ENCODE results near the gene TMIGD3. TPM values are rescaled to one million over a fixed set of nuclear protein-coding genes. Genes with fewer than 3 reads are reported as not detected.

TMIGD3 gene
- total and polyA plus RNA-seq, 2 of the 4 experiments (the other 2 are of a cell fraction), result under 0.01 to 0.12 TPM

GRCh38 chr1:111484391-111485026, 18.9 kb downstream of the TMIGD3 start:
- H3K56ac ChIP-seq (ENCODE audit: extremely low read depth, insufficient read depth, low read length), result no peak overlapping the region
- H3K4me3 ChIP-seq (ENCODE audit: insufficient read depth, low read depth, low read length), result no peak overlapping the region
- POLR2A ChIA-PET (ENCODE audit: unreplicated experiment), result no interaction called here
- H4K91ac ChIP-seq (ENCODE audit: insufficient read depth, low read depth, low read length), result no peak overlapping the region
- no peak overlapping the region for H3K27ac ChIP-seq (ENCODE audit: insufficient read depth, low read length)
- in situ Hi-C loops (cut with MboI; ENCODE audit: low sequenced_read_pairs) (loop anchor here (5.0 to 25.0 kb wide), 2 partner anchors 283 to 878 kb away; no protein-coding TSS in a partner anchor), intact Hi-C loops (cut with micrococcal nuclease) (no loop called here), dilution Hi-C loops (cut with HindIII; ENCODE audit: low sequenced_read_pairs, unreplicated experiment) (no loop called here)
- H2BK120ac ChIP-seq (ENCODE audit: low read depth, low read length), result no peak overlapping the region
- no peaks in the 10 kb centered on the region for H4K20me1 ChIP-seq (ENCODE audit: insufficient read depth, low read length)
- H3K36me3 ChIP-seq (ENCODE audit: control insufficient read depth, insufficient read depth, low read length), result no peaks in the 10 kb centered on the region
- DNase-seq, result no peak
- no peaks in the 10 kb centered on the region for H3K9me3 ChIP-seq (ENCODE audit: control insufficient read depth, insufficient read depth, low read length)
- H2AFZ ChIP-seq (replicated peaks; ENCODE audit: low read length, poor library complexity), result no peak overlapping the region
- CTCF ChIA-PET, result no interaction called here
- H3K4ac ChIP-seq (ENCODE audit: low read depth, low read length), result no peak overlapping the region
- no peak overlapping the region for H3K23ac ChIP-seq (ENCODE audit: low read depth, low read length)
- H2BK5ac ChIP-seq (ENCODE audit: low read depth, low read length, poor library complexity, severe bottlenecking), result no peak overlapping the region
- H2AK9ac ChIP-seq (replicated peaks; ENCODE audit: low read depth, low read length, poor library complexity), result no peak overlapping the region
- no peak overlapping the region for H3K14ac ChIP-seq (replicated peaks; ENCODE audit: low read depth, low read length)
- no peak overlapping the region for H3K18ac ChIP-seq (ENCODE audit: low read depth, low read length)
- no peak overlapping the region for H4K8ac ChIP-seq (ENCODE audit: low read depth in 2 of 2, low read length in 2 of 2)
- H3K4me2 ChIP-seq (ENCODE audit: low read depth, low read length), result no peak overlapping the region
- H3K79me1 ChIP-seq (ENCODE audit: low read depth in 1 of 2, low read length in 2 of 2), result no peaks in the 10 kb centered on the region
- BruUV-seq (replicated peaks), result no TSS peak
- no peaks in the 10 kb centered on the region for H3K4me1 ChIP-seq (ENCODE audit: control insufficient read depth, insufficient read depth, low read length)
- no peak for TF ChIP-seq POLR2A (IDR thresholded peaks at IDR 0.05; ENCODE audit: low read depth, low read length)
- TF ChIP-seq MAFK (IDR thresholded peaks at IDR 0.05; ENCODE audit: low read depth, low read length), result no peak
- no peak for TF ChIP-seq FOS (IDR thresholded peaks at IDR 0.05; ENCODE audit: low read depth, low read length)
- TF ChIP-seq CEBPB (IDR thresholded peaks at IDR 0.05; ENCODE audit: low read depth, low read length), result no peak
- no peak for TF ChIP-seq RAD21 (IDR thresholded peaks at IDR 0.05; ENCODE audit: low read length)
- TF ChIP-seq MXI1 (IDR thresholded peaks at IDR 0.05; ENCODE audit: borderline replicate concordance, low read depth, low read length), result no peak
- no peak for TF ChIP-seq ELK1 (IDR thresholded peaks at IDR 0.05; ENCODE audit: borderline replicate concordance, low read depth, low read length)
- TF ChIP-seq CTCF (conservative IDR thresholded peaks at IDR 0.05; ENCODE audit: low read depth, low read length), result no peak
- no peak for TF ChIP-seq CHD1 (IDR thresholded peaks at IDR 0.05; ENCODE audit: low read depth, low read length)
- no peak for TF ChIP-seq BHLHE40 (IDR thresholded peaks at IDR 0.05; ENCODE audit: low read depth, low read length)
- no peak for TF ChIP-seq USF2 (IDR thresholded peaks at IDR 0.05; ENCODE audit: low read depth, low read length)
- no peaks in the 10 kb centered on the region for H3K9me1 ChIP-seq (ENCODE audit: insufficient read depth, low read length)
- no peak overlapping the region for H2AK5ac ChIP-seq (ENCODE audit: low read depth, low read length)
- no peak overlapping the region for H2BK20ac ChIP-seq (ENCODE audit: low read depth, low read length)
- H2BK15ac ChIP-seq (ENCODE audit: low read depth, low read length), result no peak overlapping the region
- no peak overlapping the region for H4K5ac ChIP-seq (ENCODE audit: low read depth, low read length)
- H3K27me3 ChIP-seq (ENCODE audit: control insufficient read depth, insufficient read depth, low read length), result peaks cover 2% of the 10 kb centered on the region
- no peak for ATAC-seq (ENCODE audit: low read depth)
- no peak overlapping the region for H3K9ac ChIP-seq (ENCODE audit: low read depth, low read length)
